ENCODE data around the gene ZNF483. TPM values are rescaled to one million over a fixed set of nuclear protein-coding genes. Genes with fewer than 3 reads are reported as not detected.
A peak's percentile ranks its signal among the peaks of the same experiment; 100 is the strongest.

Gene ZNF483
- polyA plus RNA-seq (2013, experiment 1 of 2) = 3.0 TPM
- polyA plus RNA-seq (2013, experiment 2 of 2) = 3.7 TPM

DNA sequence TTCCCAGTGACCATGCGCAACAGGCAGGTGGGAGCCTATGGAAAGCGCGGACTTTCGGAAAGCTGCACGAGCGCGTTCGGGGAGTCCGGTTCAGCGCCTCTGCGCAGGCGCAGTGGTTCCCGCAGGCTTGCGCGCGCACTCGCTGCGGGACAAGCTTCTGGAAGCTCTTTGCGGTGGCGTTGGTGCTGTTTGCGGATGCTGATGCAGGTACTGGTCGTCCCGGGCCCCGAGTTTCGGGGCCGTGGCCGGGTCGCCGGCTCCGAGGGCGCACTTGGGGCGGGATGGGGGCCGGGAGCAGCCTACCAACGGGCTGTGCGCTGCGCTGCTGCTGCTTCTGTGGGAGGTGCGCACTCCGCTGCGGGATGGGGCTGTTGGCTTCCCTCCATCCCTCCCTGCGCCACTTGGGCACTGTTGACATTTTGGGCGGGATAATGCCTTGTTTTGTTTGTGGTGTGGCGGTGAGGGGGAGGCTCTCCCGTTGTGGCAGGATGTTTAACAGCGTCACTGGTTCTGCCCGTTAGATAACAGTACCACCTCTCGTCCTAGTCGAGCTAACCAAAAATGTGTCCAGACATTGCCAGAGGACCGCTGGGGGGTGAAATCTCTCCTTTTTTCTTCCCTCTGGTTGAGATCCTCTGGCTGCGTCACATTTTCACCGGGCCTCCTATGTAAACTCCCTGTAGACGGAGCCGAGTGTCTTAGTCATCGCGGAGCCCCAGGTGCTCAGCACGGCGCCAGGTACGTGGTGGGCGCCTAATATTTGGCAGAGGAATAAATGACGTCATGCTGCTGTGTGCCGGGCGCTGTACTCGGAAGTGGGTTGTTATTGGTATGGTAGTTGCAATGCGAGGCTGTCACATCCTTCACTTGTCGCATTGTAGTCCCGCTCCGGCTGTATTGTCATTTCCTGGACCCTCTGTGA lies at the start of gene ZNF483:
Gene ZNF483, plus strand, starts transcription at position 124 of the 922 bp plus-strand sequence. CDS start 2,217 bp downstream, outside the sequence.
- Histone ChIP-seq H3K4me2 (ENCODE audit: insufficient read depth, low read length, poor library complexity, severe bottlenecking) (peak within 1 kb of the TSS; percentile 97), H3K36me3 (replicated peaks in 1 of 2; ENCODE audit: control insufficient read depth in 2 of 2, insufficient read depth in 2 of 2, low read length in 2 of 2) (peaks cover 2 to 24% of the 10 kb centered on the region in 2 donors), H3K27me3 (ENCODE audit: control insufficient read depth in 3 of 3, insufficient read depth in 3 of 3, low read depth in 1 of 3, low read length in 3 of 3) (no peaks in the 10 kb centered on the region), H3K79me1 (ENCODE audit: low read depth, low read length) (peaks cover 6% of the 10 kb centered on the region), H3K14ac (ENCODE audit: low read length) (peak within 1 kb of the TSS; percentile 49), H4K8ac (ENCODE audit: low read depth, low read length) (peak within 1 kb of the TSS; percentile 4), H3K18ac (ENCODE audit: low read length) (peak within 1 kb of the TSS; percentile 96), H3K4me1 (ENCODE audit: control insufficient read depth in 2 of 2, insufficient read depth in 1 of 2, low read depth in 1 of 2, low read length in 2 of 2) (peaks cover 2 to 12% of the 10 kb centered on the region in 2 donors), H3K4ac (ENCODE audit: low read length) (peak within 1 kb of the TSS; percentile 86), H2BK5ac (ENCODE audit: low read length) (peak within 1 kb of the TSS; percentile 48), H2BK15ac (ENCODE audit: low read length) (no peak within 1 kb of the TSS), H2AFZ (ENCODE audit: low read length) (peak within 1 kb of the TSS; percentile 98), H3K9me3 (replicated peaks in 1 of 2; ENCODE audit: control insufficient read depth in 2 of 2, insufficient read depth in 1 of 2, low read depth in 1 of 2, low read length in 2 of 2) (peaks cover 0 to 38% of the 10 kb centered on the region in 2 donors), H3K23ac (ENCODE audit: low read depth, low read length, poor library complexity) (peak within 1 kb of the TSS; percentile 99), H2AK5ac (ENCODE audit: low read depth, low read length) (peak within 1 kb of the TSS; percentile 71), H3K4me3 (ENCODE audit: low read length in 2 of 2) (peak within 1 kb of the TSS; percentile 72 to 95), H3K27ac (replicated peaks; ENCODE audit: low read length) (no peak within 1 kb of the TSS), H2BK12ac (ENCODE audit: low read length) (peak within 1 kb of the TSS; percentile 18), H4K91ac (ENCODE audit: low read depth, low read length, poor library complexity) (no peak within 1 kb of the TSS), H3K9ac (ENCODE audit: low read depth, low read length, poor library complexity) (peak within 1 kb of the TSS; percentile 92), H2BK120ac (ENCODE audit: low read depth, low read length) (no peak within 1 kb of the TSS)
- WGBS, 2 donors (ENCODE audit: extremely low coverage in 2 of 2, insufficient read length in 2 of 2, insufficient replicate concordance in 1 of 2) = no CpG with 5 or more reads among the region's 66 CpGs
- DNase-seq (ENCODE audit: low spot score) = peak; percentile 84

DNA sequence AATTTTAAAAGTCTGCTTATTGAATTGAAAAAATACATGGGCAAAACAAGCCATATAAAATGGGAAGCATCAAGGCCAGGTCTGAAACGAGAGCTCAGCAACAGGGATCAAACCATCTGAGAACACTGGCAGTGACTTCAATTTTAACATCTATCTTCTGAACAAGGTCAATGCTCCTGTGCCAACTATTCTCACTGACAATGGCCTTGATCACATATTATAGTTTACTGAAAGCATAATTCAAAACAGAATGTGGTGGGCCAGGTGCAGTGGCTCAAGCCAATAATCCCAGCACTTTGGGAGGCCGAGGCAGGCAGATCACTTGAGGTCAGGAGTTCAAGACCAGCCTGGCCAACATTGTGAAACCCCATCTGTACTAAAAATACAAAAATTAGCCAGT lies 49.8 kb upstream of the ZNF483 start:
- Histone ChIP-seq H2AK5ac (ENCODE audit: low read depth, low read length) (no peak overlapping the region), H3K23ac (ENCODE audit: low read depth, low read length, poor library complexity) (no peak overlapping the region), H3K4me1 (ENCODE audit: control insufficient read depth in 2 of 2, insufficient read depth in 1 of 2, low read depth in 1 of 2, low read length in 2 of 2) (peaks cover 0 to 1% of the 10 kb centered on the region in 2 donors), H4K8ac (ENCODE audit: low read depth, low read length) (no peak overlapping the region), H3K9me3 (replicated peaks in 1 of 2; ENCODE audit: control insufficient read depth in 2 of 2, insufficient read depth in 1 of 2, low read depth in 1 of 2, low read length in 2 of 2) (no peaks in the 10 kb centered on the region), H3K18ac (ENCODE audit: low read length) (no peak overlapping the region), H3K79me1 (ENCODE audit: low read depth, low read length) (peaks cover 2% of the 10 kb centered on the region), H3K36me3 (replicated peaks in 1 of 2; ENCODE audit: control insufficient read depth in 2 of 2, insufficient read depth in 2 of 2, low read length in 2 of 2) (no peaks in the 10 kb centered on the region), H3K9ac (ENCODE audit: low read depth, low read length, poor library complexity) (no peak overlapping the region), H3K27ac (replicated peaks; ENCODE audit: low read length) (no peak overlapping the region), H3K4ac (ENCODE audit: low read length) (no peak overlapping the region), H4K91ac (ENCODE audit: low read depth, low read length, poor library complexity) (no peak overlapping the region), H2BK12ac (ENCODE audit: low read length) (no peak overlapping the region), H2BK5ac (ENCODE audit: low read length) (no peak overlapping the region), H3K4me3 (ENCODE audit: low read length in 2 of 2) (no peak overlapping the region), H2AFZ (ENCODE audit: low read length) (no peak overlapping the region), H3K27me3 (ENCODE audit: control insufficient read depth in 3 of 3, insufficient read depth in 3 of 3, low read depth in 1 of 3, low read length in 3 of 3) (no peaks in the 10 kb centered on the region), H3K14ac (ENCODE audit: low read length) (no peak overlapping the region), H3K4me2 (ENCODE audit: insufficient read depth, low read length, poor library complexity, severe bottlenecking) (no peak overlapping the region), H2BK120ac (ENCODE audit: low read depth, low read length) (no peak overlapping the region), H2BK15ac (ENCODE audit: low read length) (no peak overlapping the region)
- no peak for DNase-seq (ENCODE audit: low spot score)
- WGBS, 2 donors (ENCODE audit: extremely low coverage in 2 of 2, insufficient read length in 2 of 2, insufficient replicate concordance in 1 of 2) = no CpG with 5 or more reads among the region's 2 CpGs

- Histone ChIP-seq H2BK5ac (ENCODE audit: low read length) (no peak overlapping the region), H2AK5ac (ENCODE audit: low read depth, low read length) (no peak overlapping the region), H3K4ac (ENCODE audit: low read length) (no peak overlapping the region), H3K27me3 (ENCODE audit: control insufficient read depth in 3 of 3, insufficient read depth in 3 of 3, low read depth in 1 of 3, low read length in 3 of 3) (no peaks in the 10 kb centered on the region), H3K4me2 (ENCODE audit: insufficient read depth, low read length, poor library complexity, severe bottlenecking) (no peak overlapping the region), H3K36me3 (replicated peaks in 1 of 2; ENCODE audit: control insufficient read depth in 2 of 2, insufficient read depth in 2 of 2, low read length in 2 of 2) (no peaks in the 10 kb centered on the region), H4K8ac (ENCODE audit: low read depth, low read length) (no peak overlapping the region), H3K27ac (replicated peaks; ENCODE audit: low read length) (no peak overlapping the region), H3K4me1 (ENCODE audit: control insufficient read depth in 2 of 2, insufficient read depth in 1 of 2, low read depth in 1 of 2, low read length in 2 of 2) (peaks cover 4% of the 10 kb centered on the region in 2 donors), H3K9ac (ENCODE audit: low read depth, low read length, poor library complexity) (no peak overlapping the region), H3K9me3 (replicated peaks in 1 of 2; ENCODE audit: control insufficient read depth in 2 of 2, insufficient read depth in 1 of 2, low read depth in 1 of 2, low read length in 2 of 2) (no peaks in the 10 kb centered on the region), H3K18ac (ENCODE audit: low read length) (no peak overlapping the region), H2BK15ac (ENCODE audit: low read length) (no peak overlapping the region), H3K4me3 (ENCODE audit: low read length in 2 of 2) (no peak overlapping the region), H2BK120ac (ENCODE audit: low read depth, low read length) (no peak overlapping the region), H3K79me1 (ENCODE audit: low read depth, low read length) (peaks cover 2% of the 10 kb centered on the region), H3K23ac (ENCODE audit: low read depth, low read length, poor library complexity) (no peak overlapping the region), H2BK12ac (ENCODE audit: low read length) (no peak overlapping the region), H3K14ac (ENCODE audit: low read length) (no peak overlapping the region), H4K91ac (ENCODE audit: low read depth, low read length, poor library complexity) (no peak overlapping the region), H2AFZ (ENCODE audit: low read length) (no peak overlapping the region)
- WGBS, 2 donors (ENCODE audit: extremely low coverage in 2 of 2, insufficient read length in 2 of 2, insufficient replicate concordance in 1 of 2) = no CpG with 5 or more reads among the region's 3 CpGs
- no peak for DNase-seq (ENCODE audit: low spot score)
These were observed 47.3 kb upstream of the ZNF483 start for GRCh38 chr9:111477677-111478076.

GRCh38 chr9:111481885-111482636 lies 42.9 kb upstream of the ZNF483 start:
- Histone ChIP-seq H3K4ac (ENCODE audit: low read length) (no peak overlapping the region), H3K4me1 (ENCODE audit: control insufficient read depth in 2 of 2, insufficient read depth in 1 of 2, low read depth in 1 of 2, low read length in 2 of 2) (peaks cover 3 to 4% of the 10 kb centered on the region in 2 donors), H4K91ac (ENCODE audit: low read depth, low read length, poor library complexity) (no peak overlapping the region), H3K9me3 (replicated peaks in 1 of 2; ENCODE audit: control insufficient read depth in 2 of 2, insufficient read depth in 1 of 2, low read depth in 1 of 2, low read length in 2 of 2) (no peaks in the 10 kb centered on the region), H2AK5ac (ENCODE audit: low read depth, low read length) (no peak overlapping the region), H2BK15ac (ENCODE audit: low read length) (no peak overlapping the region), H3K4me2 (ENCODE audit: insufficient read depth, low read length, poor library complexity, severe bottlenecking) (peak overlapping the region; percentile 54), H2BK12ac (ENCODE audit: low read length) (no peak overlapping the region), H3K14ac (ENCODE audit: low read length) (no peak overlapping the region), H3K27ac (replicated peaks; ENCODE audit: low read length) (no peak overlapping the region), H3K4me3 (ENCODE audit: low read length in 2 of 2) (peak overlapping the region; percentile 96 to 99), H2BK5ac (ENCODE audit: low read length) (no peak overlapping the region), H3K27me3 (ENCODE audit: control insufficient read depth in 3 of 3, insufficient read depth in 3 of 3, low read depth in 1 of 3, low read length in 3 of 3) (no peaks in the 10 kb centered on the region), H3K18ac (ENCODE audit: low read length) (no peak overlapping the region), H3K79me1 (ENCODE audit: low read depth, low read length) (no peaks in the 10 kb centered on the region), H2AFZ (ENCODE audit: low read length) (peak overlapping the region; percentile 95), H3K9ac (ENCODE audit: low read depth, low read length, poor library complexity) (no peak overlapping the region), H2BK120ac (ENCODE audit: low read depth, low read length) (no peak overlapping the region), H4K8ac (ENCODE audit: low read depth, low read length) (no peak overlapping the region), H3K23ac (ENCODE audit: low read depth, low read length, poor library complexity) (no peak overlapping the region), H3K36me3 (replicated peaks in 1 of 2; ENCODE audit: control insufficient read depth in 2 of 2, insufficient read depth in 2 of 2, low read length in 2 of 2) (no peaks in the 10 kb centered on the region)
- DNase-seq (ENCODE audit: low spot score) = peak; percentile 3
- WGBS, 2 donors (ENCODE audit: extremely low coverage in 2 of 2, insufficient read length in 2 of 2, insufficient replicate concordance in 1 of 2) = no CpG with 5 or more reads among the region's 13 CpGs

Data from neuronal stem cell (in vitro differentiated cells).